Neural cell (in vitro differentiated cells): ENCODE results near the gene ALKBH3. TPM values are rescaled to one million over a fixed set of nuclear protein-coding genes. Genes with fewer than 3 reads are reported as not detected.

Source experiments
- H2AFZ ChIP-seq: fragments of 200-600, 300-800 bp; sonication (generic), shearing (Covaris generic); 2 replicates; pipeline ENCODE4 v1.6.0; 2014; ENCODE audit warnings: low read depth, mild to moderate bottlenecking, antibody characterized with exemption, low read length, moderate library complexity
- H3F3A ChIP-seq: fragments of 200-600 bp; shearing (Covaris generic); 2 replicates; pipeline ENCODE4 v1.6.1; 2016; ENCODE audit warnings: mild to moderate bottlenecking, moderate library complexity, mixed read lengths, antibody characterized with exemption, low read length; ENCODE audit not compliant: insufficient read depth, poor library complexity, severe bottlenecking
- H3K27ac ChIP-seq: fragments of 200-600, 300-800 bp; sonication (generic), shearing (Covaris generic); 2 replicates; pipeline ENCODE4 v1.5.1; 2014; ENCODE audit warnings: mild to moderate bottlenecking, low read length, moderate library complexity
- H3K27me3 ChIP-seq: fragments of 300-800, 200-600 bp; sonication (generic), shearing (Covaris generic); 2 replicates; pipeline ENCODE4 v1.6.0; 2014; ENCODE audit warnings: mild to moderate bottlenecking, low read depth, low read length, moderate library complexity; ENCODE audit not compliant: insufficient read depth
- H3K36me3 ChIP-seq: fragments of 300-800, 200-600 bp; sonication (generic), shearing (Covaris generic); 2 replicates; pipeline ENCODE4 v1.5.1; 2014; ENCODE audit warnings: mild to moderate bottlenecking, antibody characterized with exemption, low read length, moderate library complexity; ENCODE audit not compliant: insufficient read depth
- H3K4me2 ChIP-seq: fragments of 300-800, 200-600 bp; sonication (generic), shearing (Covaris generic); 2 replicates; pipeline ENCODE4 v1.6.0; 2014; ENCODE audit warnings: mild to moderate bottlenecking, low read length
- H3K4me3 ChIP-seq: fragments of 300-800, 200-600 bp; sonication (generic), shearing (Covaris generic); 2 replicates; pipeline ENCODE4 v1.5.1; 2014; ENCODE audit warnings: mild to moderate bottlenecking, low read length, moderate library complexity
- H3K79me2 ChIP-seq: fragments of 200-600 bp; shearing (Covaris generic); replicated peaks from 2 replicates; pipeline ENCODE4 v1.6.0; 2014; ENCODE audit warnings: mild to moderate bottlenecking, low read length, moderate library complexity; ENCODE audit not compliant: insufficient read depth
- H3K9ac ChIP-seq: fragments of 300-800, 200-600 bp; sonication (generic), shearing (Covaris generic); 2 replicates; pipeline ENCODE4 v1.6.1; 2016; ENCODE audit warnings: mild to moderate bottlenecking, low read length, mixed read lengths
- H3K9me2 ChIP-seq: fragments of 200-600 bp; shearing (Covaris generic); 2 replicates; pipeline ENCODE4 v1.6.1; 2016; ENCODE audit warnings: mild to moderate bottlenecking, low read length, mixed read lengths; ENCODE audit not compliant: insufficient read depth
- H3K9me3 ChIP-seq: fragments of 200-600, 300-800 bp; sonication (generic), shearing (Covaris generic); 2 replicates; pipeline ENCODE4 v1.6.1; 2016; ENCODE audit warnings: mild to moderate bottlenecking, mixed run types, low read length, moderate library complexity, mixed read lengths
- H4K20me1 ChIP-seq: fragments of 200-600 bp; shearing (Covaris generic); 2 replicates; pipeline ENCODE4 v1.6.1; 2016; ENCODE audit warnings: mild to moderate bottlenecking, mixed run types; ENCODE audit not compliant: insufficient read depth
- EP300 ChIP-seq: fragments of 450-650 bp; conservative IDR thresholded peaks from 2 replicates; pipeline ENCODE4 v1.6.1; 2014; ENCODE audit warnings: antibody characterized with exemption, mild to moderate bottlenecking, moderate library complexity; ENCODE audit not compliant: poor library complexity, severe bottlenecking
- EZH2 ChIP-seq: fragments of 200-600, 300-800 bp; shearing (Covaris generic), sonication (generic); IDR thresholded peaks from 2 replicates; pipeline ENCODE4 v1.6.1; 2014; ENCODE audit warnings: antibody characterized with exemption, low read length, borderline replicate concordance, mild to moderate bottlenecking; ENCODE audit not compliant: insufficient read depth, poor library complexity, severe bottlenecking
- MXI1 ChIP-seq: fragments of 450-650 bp; conservative IDR thresholded peaks from 2 replicates; pipeline ENCODE4 v1.6.1; 2014; ENCODE audit warnings: antibody characterized with exemption, mild to moderate bottlenecking; ENCODE audit not compliant: poor library complexity, severe bottlenecking
- POLR2AphosphoS5 ChIP-seq: IDR thresholded peaks from 2 replicates; pipeline ENCODE4 v1.6.1; 2012
- RAD21 ChIP-seq: fragments of 450-650 bp; conservative IDR thresholded peaks from 2 replicates; pipeline ENCODE4 v1.6.1; 2014; ENCODE audit warnings: antibody characterized with exemption, mild to moderate bottlenecking, moderate library complexity
- SMC3 ChIP-seq: fragments of 450-650 bp; conservative IDR thresholded peaks from 2 replicates; pipeline ENCODE4 v1.6.1; 2014; ENCODE audit warnings: antibody characterized with exemption, mild to moderate bottlenecking, moderate library complexity; ENCODE audit not compliant: poor library complexity
- TAF1 ChIP-seq: IDR thresholded peaks from 2 replicates; pipeline ENCODE4 v1.6.1; 2012; ENCODE audit warnings: low read depth
- polyA plus RNA-seq: library from polyadenylated mRNA; depleted of rRNA; stranded (reverse); fragments of >200 nt; gene quantifications from 2 replicates; pipeline ENCODE4 v1.2.3, GENCODE V29; 2014
- TF ChIP-seq, protein P1 (sequence below): IDR thresholded peaks from 2 replicates; pipeline ENCODE4 v1.6.1; 2012; ENCODE audit warnings: borderline replicate concordance
- TF ChIP-seq, protein P2 (sequence below): fragments of 450-650 bp; IDR thresholded peaks from 2 replicates; pipeline ENCODE4 v1.5.1; 2014; ENCODE audit warnings: antibody characterized with exemption, mild to moderate bottlenecking, moderate library complexity; ENCODE audit not compliant: poor library complexity, severe bottlenecking

ALKBH3 gene
- polyA plus RNA-seq, 1 donor from 2014 or later: 27.0 TPM

- no peaks in the 10 kb centered on the region for H4K20me1 ChIP-seq
- H3K9me3 ChIP-seq: no peaks in the 10 kb centered on the region
- no peak overlapping the region for H3K27ac ChIP-seq
- no peaks in the 10 kb centered on the region for H3F3A ChIP-seq
- H3K4me2 ChIP-seq: no peak overlapping the region
- H3K27me3 ChIP-seq: no peaks in the 10 kb centered on the region
- no peak overlapping the region for H2AFZ ChIP-seq
- TF ChIP-seq, protein P1, sequence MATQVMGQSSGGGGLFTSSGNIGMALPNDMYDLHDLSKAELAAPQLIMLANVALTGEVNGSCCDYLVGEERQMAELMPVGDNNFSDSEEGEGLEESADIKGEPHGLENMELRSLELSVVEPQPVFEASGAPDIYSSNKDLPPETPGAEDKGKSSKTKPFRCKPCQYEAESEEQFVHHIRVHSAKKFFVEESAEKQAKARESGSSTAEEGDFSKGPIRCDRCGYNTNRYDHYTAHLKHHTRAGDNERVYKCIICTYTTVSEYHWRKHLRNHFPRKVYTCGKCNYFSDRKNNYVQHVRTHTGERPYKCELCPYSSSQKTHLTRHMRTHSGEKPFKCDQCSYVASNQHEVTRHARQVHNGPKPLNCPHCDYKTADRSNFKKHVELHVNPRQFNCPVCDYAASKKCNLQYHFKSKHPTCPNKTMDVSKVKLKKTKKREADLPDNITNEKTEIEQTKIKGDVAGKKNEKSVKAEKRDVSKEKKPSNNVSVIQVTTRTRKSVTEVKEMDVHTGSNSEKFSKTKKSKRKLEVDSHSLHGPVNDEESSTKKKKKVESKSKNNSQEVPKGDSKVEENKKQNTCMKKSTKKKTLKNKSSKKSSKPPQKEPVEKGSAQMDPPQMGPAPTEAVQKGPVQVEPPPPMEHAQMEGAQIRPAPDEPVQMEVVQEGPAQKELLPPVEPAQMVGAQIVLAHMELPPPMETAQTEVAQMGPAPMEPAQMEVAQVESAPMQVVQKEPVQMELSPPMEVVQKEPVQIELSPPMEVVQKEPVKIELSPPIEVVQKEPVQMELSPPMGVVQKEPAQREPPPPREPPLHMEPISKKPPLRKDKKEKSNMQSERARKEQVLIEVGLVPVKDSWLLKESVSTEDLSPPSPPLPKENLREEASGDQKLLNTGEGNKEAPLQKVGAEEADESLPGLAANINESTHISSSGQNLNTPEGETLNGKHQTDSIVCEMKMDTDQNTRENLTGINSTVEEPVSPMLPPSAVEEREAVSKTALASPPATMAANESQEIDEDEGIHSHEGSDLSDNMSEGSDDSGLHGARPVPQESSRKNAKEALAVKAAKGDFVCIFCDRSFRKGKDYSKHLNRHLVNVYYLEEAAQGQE: no peak
- TF ChIP-seq, protein P2, sequence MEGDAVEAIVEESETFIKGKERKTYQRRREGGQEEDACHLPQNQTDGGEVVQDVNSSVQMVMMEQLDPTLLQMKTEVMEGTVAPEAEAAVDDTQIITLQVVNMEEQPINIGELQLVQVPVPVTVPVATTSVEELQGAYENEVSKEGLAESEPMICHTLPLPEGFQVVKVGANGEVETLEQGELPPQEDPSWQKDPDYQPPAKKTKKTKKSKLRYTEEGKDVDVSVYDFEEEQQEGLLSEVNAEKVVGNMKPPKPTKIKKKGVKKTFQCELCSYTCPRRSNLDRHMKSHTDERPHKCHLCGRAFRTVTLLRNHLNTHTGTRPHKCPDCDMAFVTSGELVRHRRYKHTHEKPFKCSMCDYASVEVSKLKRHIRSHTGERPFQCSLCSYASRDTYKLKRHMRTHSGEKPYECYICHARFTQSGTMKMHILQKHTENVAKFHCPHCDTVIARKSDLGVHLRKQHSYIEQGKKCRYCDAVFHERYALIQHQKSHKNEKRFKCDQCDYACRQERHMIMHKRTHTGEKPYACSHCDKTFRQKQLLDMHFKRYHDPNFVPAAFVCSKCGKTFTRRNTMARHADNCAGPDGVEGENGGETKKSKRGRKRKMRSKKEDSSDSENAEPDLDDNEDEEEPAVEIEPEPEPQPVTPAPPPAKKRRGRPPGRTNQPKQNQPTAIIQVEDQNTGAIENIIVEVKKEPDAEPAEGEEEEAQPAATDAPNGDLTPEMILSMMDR: no peak
- TF ChIP-seq TAF1 (no peak), MXI1 (no peak), EP300 (no peak), RAD21 (no peak), SMC3 (no peak), POLR2AphosphoS5 (no peak), EZH2 (no peak)
- no peaks in the 10 kb centered on the region for H3K79me2 ChIP-seq
- H3K9me2 ChIP-seq: no peaks in the 10 kb centered on the region
- no peaks in the 10 kb centered on the region for H3K36me3 ChIP-seq
- H3K9ac ChIP-seq: no peak overlapping the region
- no peak overlapping the region for H3K4me3 ChIP-seq
Measured at GRCh38 chr11:43853781-43854180, 26.9 kb upstream of the ALKBH3 start.

DNA sequence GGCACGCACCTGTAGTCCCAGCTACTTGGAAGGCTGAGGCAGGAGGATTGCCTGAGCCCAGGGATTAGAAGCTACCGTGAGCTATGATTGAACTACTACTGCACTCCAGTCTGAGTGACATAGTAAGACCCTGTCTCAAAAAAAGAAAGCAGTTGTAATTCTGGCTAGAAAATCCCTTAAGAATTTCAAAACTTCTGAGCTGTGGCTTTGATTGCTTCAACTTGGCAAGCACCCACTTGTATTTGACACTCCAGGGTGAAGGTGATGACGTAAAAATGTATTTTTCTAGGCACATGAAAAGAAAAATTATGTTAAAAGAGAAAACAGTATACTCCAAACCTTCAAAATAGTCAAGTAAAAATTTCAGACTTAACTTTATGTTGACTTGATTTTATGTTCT lies 23.6 kb upstream of the ALKBH3 start:
- no peaks in the 10 kb centered on the region for H3K36me3 ChIP-seq
- no peak overlapping the region for H3K4me3 ChIP-seq
- TF ChIP-seq, protein P1: no peak
- TF ChIP-seq SMC3 (no peak), MXI1 (no peak), EZH2 (no peak), POLR2AphosphoS5 (no peak), RAD21 (no peak), TAF1 (no peak), EP300 (no peak)
- TF ChIP-seq, protein P2: no peak
- no peaks in the 10 kb centered on the region for H3K79me2 ChIP-seq
- H3K27ac ChIP-seq: no peak overlapping the region
- H3K9me2 ChIP-seq: no peaks in the 10 kb centered on the region
- H3K9me3 ChIP-seq: no peaks in the 10 kb centered on the region
- H2AFZ ChIP-seq: no peak overlapping the region
- no peaks in the 10 kb centered on the region for H3K27me3 ChIP-seq
- H3F3A ChIP-seq: no peaks in the 10 kb centered on the region
- H3K4me2 ChIP-seq: no peak overlapping the region
- H4K20me1 ChIP-seq: no peaks in the 10 kb centered on the region
- no peak overlapping the region for H3K9ac ChIP-seq
